HG02938 (cell line): Measurements from ENCODE around the gene EEF1AKMT3.

Experiments
- ATAC-seq: cut with Tn5 transposase; IDR thresholded peaks from one replicate; pipeline ENCODE4 v1.9.1; 2021; ENCODE audit warnings: mild to moderate bottlenecking, moderate library complexity; ENCODE audit not compliant: unreplicated experiment

Gene EEF1AKMT3

GRCh38 chr12:57782243-57782607 lies 9.8 kb downstream of the EEF1AKMT3 start:
- no peak for ATAC-seq

- peak; percentile 86 for ATAC-seq
Measured at GRCh38 chr12:57782608-57783465, 10.4 kb downstream of the EEF1AKMT3 start, which contains the start of gene TSFM. Gene TSFM (plus strand): TSS chr12:57782787. CDS start chr12:57782802, 15 bp downstream.

GRCh38 chr12:57783466-57783801 lies 11.0 kb downstream of the EEF1AKMT3 start:
- ATAC-seq, result no peak

- ATAC-seq, result no peak
Measured at GRCh38 chr12:57783861-57784260, 11.4 kb downstream of the EEF1AKMT3 start.

- no peak for ATAC-seq
Measured at GRCh38 chr12:57793920-57794319, 21.5 kb downstream of the EEF1AKMT3 start.

- no peak for ATAC-seq
Measured at GRCh38 chr12:57795354-57795753, 22.9 kb downstream of the EEF1AKMT3 start.

- no peak for ATAC-seq
Measured at GRCh38 chr12:57796996-57797395, 24.6 kb downstream of the EEF1AKMT3 start.

GRCh38 chr12:57797933-57798332 lies 25.5 kb downstream of the EEF1AKMT3 start:
- no peak for ATAC-seq

- no peak for ATAC-seq
Measured at GRCh38 chr12:57800965-57801364, 28.6 kb downstream of the EEF1AKMT3 start.

GRCh38 chr12:57802607-57803006 lies 30.2 kb downstream of the EEF1AKMT3 start:
- ATAC-seq, result no peak

- no peak for ATAC-seq
Measured at GRCh38 chr12:57803319-57803893, 31.0 kb downstream of the EEF1AKMT3 start.

- ATAC-seq, result no peak
Measured at GRCh38 chr12:57806677-57807076, 34.3 kb downstream of the EEF1AKMT3 start.

GRCh38 chr12:57807285-57807684 lies 34.9 kb downstream of the EEF1AKMT3 start:
- no peak for ATAC-seq

- ATAC-seq, result no peak
Measured at GRCh38 chr12:57808351-57808750, 35.9 kb downstream of the EEF1AKMT3 start.

- no peak for ATAC-seq
Measured at GRCh38 chr12:57809425-57809824, 37.0 kb downstream of the EEF1AKMT3 start.

GRCh38 chr12:57810450-57810849 lies 38.0 kb downstream of the EEF1AKMT3 start:
- no peak for ATAC-seq

- ATAC-seq, result no peak
Measured at GRCh38 chr12:57811028-57811755, 38.8 kb downstream of the EEF1AKMT3 start.

GRCh38 chr12:57813111-57813970 lies 40.9 kb downstream of the EEF1AKMT3 start:
- no peak for ATAC-seq

GRCh38 chr12:57813971-57814772 lies 41.8 kb downstream of the EEF1AKMT3 start:
- no peak for ATAC-seq
